ENCODE data around the gene LRRC4B. TPM values are rescaled to one million over a fixed set of nuclear protein-coding genes. Genes with fewer than 3 reads are reported as not detected.

The LRRC4B gene
- total and polyA plus RNA-seq, 2 experiments from 2014 or later, result 2.1 to 6.0 TPM

DNA sequence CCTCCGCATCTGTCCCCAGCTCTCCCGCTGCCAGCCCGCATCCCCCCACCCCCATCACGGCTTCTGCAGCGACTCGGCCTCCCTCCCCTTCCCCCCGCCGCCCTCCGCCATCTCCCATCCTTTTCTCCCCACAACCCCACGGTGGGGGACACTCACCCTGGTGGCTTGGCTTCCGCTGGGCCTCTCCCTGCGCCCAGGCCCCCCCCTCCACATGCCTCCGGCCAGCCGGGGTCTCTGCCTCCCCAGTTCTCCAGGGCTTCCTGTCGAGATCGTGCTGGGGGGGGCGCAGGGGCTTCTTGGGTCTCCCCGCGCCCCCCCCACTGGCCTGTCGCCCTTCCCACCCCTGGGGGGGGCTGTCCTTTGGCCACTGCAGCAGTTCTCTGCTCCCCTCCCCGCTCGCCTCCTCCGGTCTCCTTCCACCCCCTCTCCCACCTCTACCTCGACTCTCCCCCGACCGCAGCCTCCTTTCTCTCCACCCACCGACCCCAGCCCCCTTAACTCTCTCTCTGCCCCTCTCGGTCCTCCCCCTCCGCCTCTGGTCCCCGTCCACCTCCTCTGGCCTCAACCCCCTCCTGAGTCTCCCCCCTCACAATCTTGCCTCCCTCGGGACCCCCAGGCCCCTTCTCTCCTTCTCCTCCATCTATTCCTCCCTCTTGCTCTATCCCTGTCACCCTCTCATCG lies 17.1 kb downstream of the LRRC4B start:
- WGBS (ENCODE audit: low lambda C conversion rate, missing lambda C conversion rate), result 5% methylated on average over 10 of the region's 32 CpGs
- H3K79me2 ChIP-seq, result no peaks in the 10 kb centered on the region
- no peaks in the 10 kb centered on the region for H3K36me3 ChIP-seq (replicated peaks; ENCODE audit: insufficient read depth, low read depth)
- peak overlapping the region; percentile 58 for H3K4me2 ChIP-seq
- no peaks in the 10 kb centered on the region for H4K20me1 ChIP-seq (ENCODE audit: insufficient read depth, poor library complexity, severe bottlenecking)
- H2AFZ ChIP-seq, result no peak overlapping the region
- no peaks in the 10 kb centered on the region for H3K9me3 ChIP-seq (ENCODE audit: low read depth)
- H3K27me3 ChIP-seq, result peaks cover 29% of the 10 kb centered on the region
- no peak for DNase-seq (ENCODE audit: low spot score)
- peaks cover under 1% of the 10 kb centered on the region for H3K4me1 ChIP-seq (ENCODE audit: insufficient read depth)
- no peak overlapping the region for H3K4me3 ChIP-seq
- no peaks in the 10 kb centered on the region for H3K9me2 ChIP-seq (replicated peaks; ENCODE audit: insufficient read depth)
- no peak overlapping the region for H3K27ac ChIP-seq
- TF ChIP-seq EZH2phosphoT487 (IDR thresholded peaks at IDR 0.05; ENCODE audit: low read depth, severe bottlenecking, unreplicated experiment) (no peak), EZH2 (IDR thresholded peaks at IDR 0.05; ENCODE audit: borderline replicate concordance) (no peak)
- TF ChIP-seq, protein P1, sequence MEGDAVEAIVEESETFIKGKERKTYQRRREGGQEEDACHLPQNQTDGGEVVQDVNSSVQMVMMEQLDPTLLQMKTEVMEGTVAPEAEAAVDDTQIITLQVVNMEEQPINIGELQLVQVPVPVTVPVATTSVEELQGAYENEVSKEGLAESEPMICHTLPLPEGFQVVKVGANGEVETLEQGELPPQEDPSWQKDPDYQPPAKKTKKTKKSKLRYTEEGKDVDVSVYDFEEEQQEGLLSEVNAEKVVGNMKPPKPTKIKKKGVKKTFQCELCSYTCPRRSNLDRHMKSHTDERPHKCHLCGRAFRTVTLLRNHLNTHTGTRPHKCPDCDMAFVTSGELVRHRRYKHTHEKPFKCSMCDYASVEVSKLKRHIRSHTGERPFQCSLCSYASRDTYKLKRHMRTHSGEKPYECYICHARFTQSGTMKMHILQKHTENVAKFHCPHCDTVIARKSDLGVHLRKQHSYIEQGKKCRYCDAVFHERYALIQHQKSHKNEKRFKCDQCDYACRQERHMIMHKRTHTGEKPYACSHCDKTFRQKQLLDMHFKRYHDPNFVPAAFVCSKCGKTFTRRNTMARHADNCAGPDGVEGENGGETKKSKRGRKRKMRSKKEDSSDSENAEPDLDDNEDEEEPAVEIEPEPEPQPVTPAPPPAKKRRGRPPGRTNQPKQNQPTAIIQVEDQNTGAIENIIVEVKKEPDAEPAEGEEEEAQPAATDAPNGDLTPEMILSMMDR (IDR thresholded peaks at IDR 0.05; ENCODE audit: poor library complexity), result no peak

DNA sequence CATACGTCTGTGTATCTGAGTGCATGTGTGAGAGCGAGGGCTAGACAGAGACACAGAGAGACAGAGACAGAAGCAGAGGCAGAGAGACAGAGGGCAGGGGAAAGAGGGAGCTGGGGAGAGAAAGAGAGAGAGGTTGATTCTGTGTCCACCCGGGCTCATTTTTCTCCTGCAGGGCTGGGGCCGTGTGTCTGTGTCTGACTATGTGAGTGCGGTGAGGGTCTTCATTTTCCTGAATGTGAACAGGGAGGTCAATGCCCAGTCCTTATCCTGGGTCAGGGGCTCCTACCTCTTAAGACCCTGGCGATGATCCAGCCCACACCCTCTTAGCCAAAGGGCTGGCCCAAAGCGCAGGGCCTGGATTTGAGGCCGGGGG lies 17.7 kb downstream of the LRRC4B start:
- peak overlapping the region; percentile 58 for H3K4me2 ChIP-seq
- TF ChIP-seq EZH2phosphoT487 (IDR thresholded peaks at IDR 0.05; ENCODE audit: low read depth, severe bottlenecking, unreplicated experiment) (no peak), EZH2 (IDR thresholded peaks at IDR 0.05; ENCODE audit: borderline replicate concordance) (no peak)
- TF ChIP-seq, protein P1 (IDR thresholded peaks at IDR 0.05; ENCODE audit: poor library complexity), result no peak
- no peaks in the 10 kb centered on the region for H3K9me3 ChIP-seq (ENCODE audit: low read depth)
- no peaks in the 10 kb centered on the region for H3K36me3 ChIP-seq (replicated peaks; ENCODE audit: insufficient read depth, low read depth)
- H3K9me2 ChIP-seq (replicated peaks; ENCODE audit: insufficient read depth), result no peaks in the 10 kb centered on the region
- no peak overlapping the region for H2AFZ ChIP-seq
- H3K27me3 ChIP-seq, result peaks cover 29% of the 10 kb centered on the region
- H3K79me2 ChIP-seq, result no peaks in the 10 kb centered on the region
- DNase-seq (ENCODE audit: low spot score), result no peak
- H3K27ac ChIP-seq, result no peak overlapping the region
- WGBS (ENCODE audit: low lambda C conversion rate, missing lambda C conversion rate), result 62% methylated on average over 7 of the region's 8 CpGs
- no peaks in the 10 kb centered on the region for H3K4me1 ChIP-seq (ENCODE audit: insufficient read depth)
- H4K20me1 ChIP-seq (ENCODE audit: insufficient read depth, poor library complexity, severe bottlenecking), result no peaks in the 10 kb centered on the region
- no peak overlapping the region for H3K4me3 ChIP-seq

DNA sequence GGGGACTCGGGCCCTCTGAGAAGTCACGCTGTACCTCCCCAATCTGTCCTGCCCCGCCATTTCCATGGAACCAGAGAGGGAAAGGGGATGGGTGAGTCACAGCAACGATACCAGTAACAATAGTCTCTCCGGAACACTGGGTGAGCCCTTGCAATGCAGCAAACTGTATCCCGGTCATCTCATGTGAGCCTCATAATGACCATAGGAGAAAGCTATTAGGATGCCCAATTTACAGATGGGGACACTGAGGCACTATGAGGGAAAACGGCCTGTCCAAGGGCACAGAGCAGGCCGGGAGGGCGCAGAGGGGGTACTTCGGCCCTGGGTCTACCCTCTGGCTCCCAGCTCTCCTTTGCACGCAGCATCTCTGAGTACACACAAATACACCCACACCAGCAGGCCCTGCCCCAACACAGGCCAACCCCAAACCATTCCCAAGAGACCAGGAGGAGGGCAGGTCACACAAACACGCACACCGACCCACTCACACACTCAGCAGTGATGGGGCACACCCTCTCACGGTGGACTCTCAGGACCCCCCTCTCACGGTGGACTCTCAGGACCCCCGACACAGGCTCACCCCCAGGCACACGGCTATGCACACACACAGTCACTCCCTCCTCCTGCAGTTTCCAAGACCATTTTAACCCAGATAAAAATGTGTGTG lies 18.2 kb downstream of the LRRC4B start:
- Histone ChIP-seq H4K20me1 (ENCODE audit: insufficient read depth, poor library complexity, severe bottlenecking) (no peaks in the 10 kb centered on the region), H3K79me2 (no peaks in the 10 kb centered on the region), H3K36me3 (replicated peaks; ENCODE audit: insufficient read depth, low read depth) (no peaks in the 10 kb centered on the region), H3K9me3 (ENCODE audit: low read depth) (no peaks in the 10 kb centered on the region), H2AFZ (no peak overlapping the region), H3K27ac (no peak overlapping the region), H3K4me1 (ENCODE audit: insufficient read depth) (no peaks in the 10 kb centered on the region), H3K4me2 (no peak overlapping the region), H3K4me3 (no peak overlapping the region), H3K9me2 (replicated peaks; ENCODE audit: insufficient read depth) (no peaks in the 10 kb centered on the region), H3K27me3 (peaks cover 29% of the 10 kb centered on the region)
- 84% methylated on average over 16 of the region's 17 CpGs for WGBS (ENCODE audit: low lambda C conversion rate, missing lambda C conversion rate)
- no peak for DNase-seq (ENCODE audit: low spot score)
- TF ChIP-seq, protein P1 (IDR thresholded peaks at IDR 0.05; ENCODE audit: poor library complexity), result no peak
- TF ChIP-seq EZH2 (IDR thresholded peaks at IDR 0.05; ENCODE audit: borderline replicate concordance) (no peak), EZH2phosphoT487 (IDR thresholded peaks at IDR 0.05; ENCODE audit: low read depth, severe bottlenecking, unreplicated experiment) (no peak)

All from hepatocyte (in vitro differentiated cells).